Stimulated activated CD8-positive, alpha-beta memory T cell treated with anti-CD3 and anti-CD28 coated beads, Interleukin-12 subunit alpha, Interleukin-12 subunit beta, amount 100 ng/mL, for 24 hours (primary cell): ENCODE measurements around the gene ARL3.
"Not testable (repeated sequence)": the region's sequence is repeated elsewhere in the genome, so short reads cannot be mapped to it uniquely, and the experiment has no call there.

Experiments
- DNase-seq: peaks from one replicate; pipeline ENCODE4 v3.0.0-alpha.2; 2020; ENCODE audit errors: extremely low read depth

Gene ARL3

GRCh38 chr10:102704915-102705314 is 9.3 kb downstream of the ARL3 start:
- DNase-seq, result no peak

GRCh38 chr10:102702742-102703141 is 11.5 kb downstream of the ARL3 start:
- DNase-seq, result no peak

GRCh38 chr10:102701796-102702195 is 12.4 kb downstream of the ARL3 start:
- DNase-seq, result no peak

- no peak for DNase-seq
These were observed 12.9 kb downstream of the ARL3 start for GRCh38 chr10:102701272-102701671.

- no peak for DNase-seq
These were observed 15.3 kb downstream of the ARL3 start for GRCh38 chr10:102698894-102699293.

DNA sequence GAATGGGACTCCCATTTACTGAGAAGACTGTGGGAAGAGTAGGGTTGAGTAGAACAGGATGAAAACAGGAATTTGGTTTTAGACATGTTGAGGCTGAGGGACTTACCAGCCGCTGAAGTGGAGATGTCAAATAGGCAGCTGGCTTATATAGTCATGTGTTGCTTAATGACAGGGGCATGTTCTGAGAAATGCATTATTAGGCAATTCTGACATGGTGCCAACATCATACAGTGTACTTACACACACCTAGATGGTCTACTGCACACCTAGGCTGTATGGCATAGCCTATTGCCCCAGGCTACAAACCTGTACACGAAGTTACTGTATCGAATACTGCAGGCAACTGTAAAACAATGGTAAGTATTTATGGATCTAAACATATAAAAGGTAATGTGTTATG is 17.5 kb downstream of the ARL3 start:
- no peak for DNase-seq

GRCh38 chr10:102695401-102695800 is 18.8 kb downstream of the ARL3 start:
- DNase-seq, result not testable (repeated sequence)

DNA sequence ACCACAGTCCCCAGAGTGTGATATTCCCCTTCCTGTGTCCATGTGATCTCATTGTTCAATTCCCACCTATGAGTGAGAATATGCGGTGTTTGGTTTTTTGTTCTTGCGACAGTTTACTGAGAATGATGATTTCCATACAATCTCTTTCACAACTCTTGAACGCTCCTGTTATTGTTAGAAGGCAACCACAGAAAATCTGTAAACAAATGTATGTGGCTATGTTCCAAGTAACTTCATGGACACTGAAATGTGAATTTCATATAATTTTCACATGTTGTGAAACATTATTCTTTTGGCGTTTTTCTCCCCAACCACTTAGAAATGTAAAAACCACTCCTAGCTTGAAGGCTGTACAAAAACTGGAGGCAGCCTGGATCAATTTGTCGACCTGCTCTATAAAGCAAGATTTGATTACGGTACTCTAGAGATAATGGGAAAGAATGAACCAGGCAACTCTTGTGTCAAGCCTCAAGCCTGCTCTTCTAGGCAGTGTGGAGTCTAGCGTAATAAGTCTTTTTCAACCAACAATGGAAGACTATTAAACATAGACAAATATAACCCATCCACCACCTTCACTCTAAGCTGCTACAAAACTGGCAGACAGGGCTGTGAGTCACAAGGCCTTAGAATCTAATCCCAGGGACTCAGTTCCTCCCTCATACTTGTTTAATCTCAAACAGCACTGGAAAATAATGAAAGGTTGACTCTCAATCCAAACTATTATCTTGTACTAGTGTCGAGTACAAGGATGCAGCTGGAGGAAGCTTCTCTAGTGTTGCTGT is 22.7 kb downstream of the ARL3 start:
- no peak for DNase-seq

- DNase-seq, result no peak
These were observed 30.5 kb downstream of the ARL3 start for GRCh38 chr10:102683736-102684135.

DNA sequence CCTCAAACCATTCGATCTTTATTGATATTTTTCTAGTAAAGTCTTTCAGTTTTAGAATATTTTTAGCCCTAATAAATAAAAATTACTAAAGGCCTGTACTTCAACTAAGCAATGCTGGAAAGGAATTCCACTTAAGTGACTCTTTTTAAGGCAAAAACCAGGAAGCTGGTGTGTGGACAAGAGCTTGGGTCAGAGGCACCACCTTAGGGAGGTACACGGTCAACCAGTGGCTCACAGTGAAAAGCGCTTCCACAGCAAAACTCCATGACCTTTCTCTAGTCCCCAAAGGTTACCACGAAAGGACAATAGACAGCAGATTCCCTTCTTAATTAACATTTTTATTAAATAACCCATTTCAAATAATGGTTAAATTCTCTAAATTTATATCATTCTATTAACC is 31.2 kb downstream of the ARL3 start:
- DNase-seq, result no peak

- DNase-seq, result no peak
These were observed 31.8 kb downstream of the ARL3 start for GRCh38 chr10:102682416-102682815.

GRCh38 chr10:102681696-102682095 is 32.5 kb downstream of the ARL3 start:
- DNase-seq, result no peak

GRCh38 chr10:102679596-102679995 is 34.6 kb downstream of the ARL3 start:
- DNase-seq, result no peak

DNA sequence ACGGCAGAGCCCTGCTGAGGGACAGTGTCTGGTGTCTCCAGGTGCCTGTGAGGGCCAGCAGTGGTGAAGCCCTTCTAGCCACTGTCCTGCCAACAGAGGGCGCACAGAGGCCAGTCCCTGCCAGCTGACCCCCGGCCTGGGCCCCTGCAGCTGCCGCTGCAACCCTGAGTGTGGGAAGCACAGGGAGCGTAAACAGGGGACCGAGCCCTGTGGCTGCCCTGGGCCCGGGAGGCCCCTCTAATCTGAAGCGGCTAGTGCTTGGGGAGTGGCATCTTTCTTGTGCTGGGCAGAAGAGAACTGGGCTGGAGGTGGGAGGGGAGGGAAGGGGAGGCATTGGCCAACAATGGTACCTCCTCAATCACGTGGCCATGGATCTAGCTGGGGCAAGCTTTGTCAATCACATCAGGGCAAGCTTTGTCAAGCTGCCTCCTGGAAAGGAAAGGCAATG is 35.3 kb downstream of the ARL3 start:
- DNase-seq, result no peak

GRCh38 chr10:102678068-102678400 is 36.2 kb downstream of the ARL3 start:
- no peak for DNase-seq

GRCh38 chr10:102677331-102678067 is 36.7 kb downstream of the ARL3 start:
- no peak for DNase-seq

DNA sequence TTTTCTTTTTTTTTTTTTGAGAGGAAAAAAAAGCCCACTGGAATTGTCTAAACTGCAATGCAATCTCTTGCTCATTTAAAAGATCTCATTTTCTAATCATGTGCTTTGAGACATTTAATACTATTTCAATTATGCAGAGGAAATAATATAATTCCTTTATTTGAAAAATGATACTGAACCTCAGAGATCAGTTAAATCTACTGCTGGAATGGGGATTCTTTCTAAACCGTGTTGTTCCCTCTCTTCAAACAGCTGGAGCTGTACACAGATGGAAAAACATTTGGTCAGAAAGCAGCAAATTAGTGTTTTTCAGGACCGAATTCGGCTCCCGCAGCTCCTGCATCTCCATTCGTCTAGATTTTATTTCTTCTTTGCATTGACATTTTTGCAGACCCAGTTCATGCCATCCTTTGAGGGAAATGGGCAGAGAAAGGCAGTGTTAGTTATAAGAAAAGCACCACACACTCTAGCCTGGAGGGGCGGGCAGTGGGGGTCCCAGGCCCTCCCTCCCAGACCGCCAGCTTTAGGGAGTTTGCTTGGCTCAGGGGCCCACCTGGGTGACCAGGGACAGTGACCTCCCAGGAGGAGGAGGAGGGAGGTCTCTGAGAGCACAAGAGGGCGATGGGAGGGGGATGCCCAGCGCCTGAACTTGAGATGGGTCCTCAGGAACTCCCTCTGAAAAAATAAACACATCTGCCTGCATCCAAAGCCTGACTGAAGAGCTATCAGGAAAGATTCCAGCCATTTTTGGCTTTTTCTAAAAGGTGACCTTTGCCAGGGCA is 37.5 kb downstream of the ARL3 start:
- no peak for DNase-seq

DNA sequence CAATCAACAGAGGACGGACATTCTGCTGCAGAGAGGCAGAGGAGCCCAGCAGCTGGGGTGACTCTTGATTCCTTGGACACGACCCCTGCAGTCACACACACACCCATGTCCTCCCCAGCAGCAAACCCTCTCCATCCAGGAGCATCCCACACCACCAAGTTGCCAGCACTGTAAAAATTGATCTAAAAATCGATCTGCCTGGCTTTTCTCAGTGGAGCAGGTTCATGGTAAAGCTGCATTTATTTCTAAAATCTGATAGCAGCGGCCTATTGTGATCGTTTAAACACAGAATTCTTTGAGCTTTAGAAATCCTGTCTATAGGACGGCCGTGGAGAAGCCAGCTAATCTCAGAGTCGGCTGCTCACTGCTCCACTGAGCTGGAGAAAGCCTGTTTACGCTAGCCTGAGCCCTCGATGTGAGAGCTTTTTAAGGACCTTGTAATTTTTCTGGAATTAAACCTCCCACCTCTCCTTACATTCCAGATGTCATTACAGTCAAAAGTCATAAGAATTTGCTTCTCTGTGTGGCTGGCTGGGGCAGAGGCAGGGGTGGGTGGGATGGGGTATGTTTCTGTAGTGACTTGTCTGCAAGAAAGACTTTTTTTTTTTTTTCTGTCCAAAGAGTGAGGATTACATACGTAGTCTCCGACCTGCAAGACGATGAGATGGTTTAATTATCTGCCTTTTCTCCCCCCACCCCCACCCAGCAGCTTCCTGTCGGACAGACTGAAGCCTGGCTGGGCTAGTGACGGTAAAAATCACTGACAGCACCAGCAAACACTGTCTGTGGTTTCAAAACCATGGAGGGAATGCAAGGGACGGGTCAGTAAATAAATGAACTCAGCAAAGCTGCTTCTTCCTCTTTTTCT is 38.3 kb downstream of the ARL3 start:
- DNase-seq, result no peak

- DNase-seq, result no peak
These were observed 39.1 kb downstream of the ARL3 start for GRCh38 chr10:102675011-102675665.

GRCh38 chr10:102674566-102674965 is 39.6 kb downstream of the ARL3 start:
- no peak for DNase-seq
